A549 (cell line): Measurements from ENCODE around the gene TJP3.

Source experiments
- CTCF ChIP-seq: fragments of >200 bp; sonication (Bioruptor Twin); formaldehyde crosslinking; IDR thresholded peaks from 3 replicates; pipeline ENCODE4 v1.5.1; 2016
- SMC3 ChIP-seq: fragments of >200 bp; sonication (Bioruptor Twin); formaldehyde crosslinking; IDR thresholded peaks from 3 replicates; pipeline ENCODE4 v1.6.1; 2018; ENCODE audit warnings: inconsistent platforms

- TF ChIP-seq CTCF = no peak
- TF ChIP-seq SMC3 = no peak
Measured at GRCh38 chr19:3719868-3720267, 11.7 kb downstream of the TJP3 start.
